ENCODE measurements around the gene ESD. TPM values are rescaled to one million over a fixed set of nuclear protein-coding genes. Genes with fewer than 3 reads are reported as not detected.
"Not testable (repeated sequence)": the region's sequence is repeated elsewhere in the genome, so short reads cannot be mapped to it uniquely, and the experiment has no call there.

ESD gene
- total RNA-seq, 4 donors from 2014 or later = 70.7 to 100 (median 94.3) TPM

GRCh38 chr13:46778095-46778494, 18.9 kb downstream of the ESD start:
- TF ChIP-seq CTCF (IDR thresholded peaks at IDR 0.05 in 4 of 5, conservative IDR thresholded peaks at IDR 0.05 in 1 of 5) (no peak), POLR2A (IDR thresholded peaks at IDR 0.05) (no peak)
- Histone ChIP-seq H3K36me3 (peaks cover 4 to 78% of the 10 kb centered on the region in 2 donors), H3K9me3 (no peaks in the 10 kb centered on the region), H3K27ac (no peak overlapping the region), H3K4me1 (no peaks in the 10 kb centered on the region), H3K27me3 (no peaks in the 10 kb centered on the region), H3K4me3 (no peak overlapping the region)
- no peak for ATAC-seq
- in situ Hi-C loops (cut with MboI; ENCODE audit: low sequenced_read_pairs in 4 of 4) = no loop called here
- DNase-seq = no peak
- intact Hi-C loops (cut with DNase I; ENCODE audit: low total_unique reads) = no loop called here

DNA sequence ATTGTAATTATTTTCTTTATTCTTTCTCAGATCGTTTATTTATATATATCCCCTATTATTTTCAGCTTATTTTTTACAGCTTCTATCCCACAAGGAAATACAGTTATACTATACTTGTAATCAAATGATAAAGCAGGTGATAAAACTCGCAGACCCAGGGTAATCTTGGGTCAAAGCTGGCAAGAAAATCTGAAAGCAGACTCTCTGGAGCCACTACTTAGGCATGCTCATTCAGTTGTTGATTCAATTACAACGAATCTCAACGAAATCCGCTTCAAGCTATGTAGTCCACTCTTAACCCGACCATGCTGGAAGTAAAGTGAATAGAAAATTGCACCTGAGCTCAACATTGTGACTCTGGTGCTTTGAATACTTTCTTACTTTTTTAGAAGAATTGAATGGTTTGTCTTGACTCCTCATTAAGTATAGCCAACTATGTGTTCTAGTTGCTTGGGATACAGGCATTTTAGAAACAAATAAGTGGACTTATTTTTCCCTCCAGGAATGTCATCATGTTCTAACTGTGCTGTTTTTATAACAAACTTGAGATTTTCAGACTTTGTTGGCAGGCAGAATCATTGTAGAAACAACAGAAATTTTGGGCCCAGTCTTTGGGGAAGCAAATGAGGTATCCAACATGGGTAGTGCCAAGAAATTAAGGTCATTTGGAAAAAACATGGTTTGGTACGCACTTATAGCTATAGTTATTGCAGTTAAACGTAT, 21.4 kb downstream of the ESD start:
- ATAC-seq (no peak), DNase-seq (no peak)
- H3K9me3 ChIP-seq = no peaks in the 10 kb centered on the region
- TF ChIP-seq CTCF (IDR thresholded peaks at IDR 0.05 in 4 of 5, conservative IDR thresholded peaks at IDR 0.05 in 1 of 5) (no peak), POLR2A (IDR thresholded peaks at IDR 0.05) (no peak)
- H3K4me3 ChIP-seq = no peak overlapping the region
- H3K4me1 ChIP-seq = no peaks in the 10 kb centered on the region
- intact Hi-C loops (cut with DNase I; ENCODE audit: low total_unique reads) (no loop called here), in situ Hi-C loops (cut with MboI; ENCODE audit: low sequenced_read_pairs in 4 of 4) (no loop called here)
- no peak overlapping the region for H3K27ac ChIP-seq
- peaks cover 4 to 64% of the 10 kb centered on the region in 2 donors for H3K36me3 ChIP-seq
- no peaks in the 10 kb centered on the region for H3K27me3 ChIP-seq

DNA sequence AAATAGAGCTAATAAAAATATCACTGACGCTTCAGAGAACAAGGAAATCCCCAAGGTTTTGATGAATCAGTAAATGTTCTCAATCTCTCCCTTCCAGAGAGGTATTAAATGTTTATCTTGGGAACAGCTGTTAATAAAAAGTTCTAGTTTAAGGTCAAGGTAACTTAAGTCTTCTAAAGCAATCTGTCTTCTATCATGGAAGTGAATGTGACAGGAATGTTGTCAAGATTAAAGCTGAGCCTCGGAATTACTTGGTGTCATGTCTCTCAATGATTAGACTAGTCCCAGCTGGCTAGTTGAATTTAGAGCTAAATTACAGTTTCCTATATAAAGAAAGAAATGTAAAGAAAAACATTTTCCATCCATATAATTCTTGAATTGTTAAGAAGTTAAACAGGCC, 23.4 kb downstream of the ESD start:
- H3K27ac ChIP-seq = no peak overlapping the region
- intact Hi-C loops (cut with DNase I; ENCODE audit: low total_unique reads) = no loop called here
- DNase-seq (no peak), ATAC-seq (no peak)
- H3K4me1 ChIP-seq = no peaks in the 10 kb centered on the region
- TF ChIP-seq CTCF (IDR thresholded peaks at IDR 0.05 in 4 of 5, conservative IDR thresholded peaks at IDR 0.05 in 1 of 5) = no peak
- TF ChIP-seq POLR2A (IDR thresholded peaks at IDR 0.05) = no peak
- in situ Hi-C loops (cut with MboI; ENCODE audit: low sequenced_read_pairs in 4 of 4) = no loop called here
- no peaks in the 10 kb centered on the region for H3K27me3 ChIP-seq
- H3K4me3 ChIP-seq = no peak overlapping the region
- H3K9me3 ChIP-seq = no peaks in the 10 kb centered on the region
- H3K36me3 ChIP-seq = peaks cover 4 to 54% of the 10 kb centered on the region in 2 donors

DNA sequence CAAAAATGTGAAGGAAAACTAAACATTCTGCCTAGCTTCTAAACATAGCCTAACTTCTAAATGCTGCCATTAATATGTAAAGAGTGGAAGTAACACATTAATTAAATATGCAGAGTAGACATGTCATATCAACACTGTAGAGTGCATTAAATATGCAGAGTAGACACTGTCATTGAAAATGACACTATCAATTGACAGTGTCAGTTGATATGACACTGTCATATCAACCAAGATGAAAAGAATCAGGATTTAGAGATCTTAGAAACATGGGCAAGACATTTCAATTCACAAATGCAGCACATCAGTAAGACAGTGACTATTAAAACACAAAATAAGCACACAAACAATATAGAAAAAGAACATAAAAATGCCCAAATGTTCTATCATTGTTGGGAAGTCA, 25.3 kb downstream of the ESD start:
- ATAC-seq (no peak), DNase-seq (no peak)
- in situ Hi-C loops (cut with MboI; ENCODE audit: low sequenced_read_pairs in 4 of 4) (no loop called here), intact Hi-C loops (cut with DNase I; ENCODE audit: low total_unique reads) (no loop called here)
- TF ChIP-seq POLR2A (IDR thresholded peaks at IDR 0.05) (no peak), CTCF (IDR thresholded peaks at IDR 0.05 in 4 of 5, conservative IDR thresholded peaks at IDR 0.05 in 1 of 5) (no peak)
- Histone ChIP-seq H3K4me1 (no peaks in the 10 kb centered on the region), H3K27ac (no peak overlapping the region), H3K36me3 (peaks cover 0 to 41% of the 10 kb centered on the region in 2 donors), H3K4me3 (no peak overlapping the region), H3K27me3 (no peaks in the 10 kb centered on the region), H3K9me3 (no peaks in the 10 kb centered on the region)

- H3K9me3 ChIP-seq; intact Hi-C loops (cut with DNase I; ENCODE audit: low total_unique reads); ATAC-seq; H3K4me3 ChIP-seq; H3K4me1 ChIP-seq; in situ Hi-C loops (cut with MboI; ENCODE audit: low sequenced_read_pairs in 4 of 4); H3K27me3 ChIP-seq; DNase-seq; H3K27ac ChIP-seq: not testable (repeated sequence)
- peaks cover 0 to 25% of the 10 kb centered on the region in 2 donors for H3K36me3 ChIP-seq
Observed at GRCh38 chr13:46769925-46770324, 27.0 kb downstream of the ESD start.

All from gastrocnemius medialis (tissue), 4 donors.